ENCODE data around the gene JMJD8. TPM values are rescaled to one million over a fixed set of nuclear protein-coding genes. Genes with fewer than 3 reads are reported as not detected.

JMJD8 gene
- total and polyA plus RNA-seq, 9 of the 15 experiments (the other 6 are each of a cell fraction or from before 2014, with no cell fraction given) = 1.2 to 50.6 (median 29.3) TPM

GRCh38 chr16:728131-728889, 44.2 kb upstream of the JMJD8 start (continued):
- TF ChIP-seq, protein P1, sequence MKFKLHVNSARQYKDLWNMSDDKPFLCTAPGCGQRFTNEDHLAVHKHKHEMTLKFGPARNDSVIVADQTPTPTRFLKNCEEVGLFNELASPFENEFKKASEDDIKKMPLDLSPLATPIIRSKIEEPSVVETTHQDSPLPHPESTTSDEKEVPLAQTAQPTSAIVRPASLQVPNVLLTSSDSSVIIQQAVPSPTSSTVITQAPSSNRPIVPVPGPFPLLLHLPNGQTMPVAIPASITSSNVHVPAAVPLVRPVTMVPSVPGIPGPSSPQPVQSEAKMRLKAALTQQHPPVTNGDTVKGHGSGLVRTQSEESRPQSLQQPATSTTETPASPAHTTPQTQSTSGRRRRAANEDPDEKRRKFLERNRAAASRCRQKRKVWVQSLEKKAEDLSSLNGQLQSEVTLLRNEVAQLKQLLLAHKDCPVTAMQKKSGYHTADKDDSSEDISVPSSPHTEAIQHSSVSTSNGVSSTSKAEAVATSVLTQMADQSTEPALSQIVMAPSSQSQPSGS (CRISPR knock-in tag; IDR thresholded peaks at IDR 0.05) = peak; percentile 38; the same call in 1 of the 2 replicates
- TF ChIP-seq, protein P2, sequence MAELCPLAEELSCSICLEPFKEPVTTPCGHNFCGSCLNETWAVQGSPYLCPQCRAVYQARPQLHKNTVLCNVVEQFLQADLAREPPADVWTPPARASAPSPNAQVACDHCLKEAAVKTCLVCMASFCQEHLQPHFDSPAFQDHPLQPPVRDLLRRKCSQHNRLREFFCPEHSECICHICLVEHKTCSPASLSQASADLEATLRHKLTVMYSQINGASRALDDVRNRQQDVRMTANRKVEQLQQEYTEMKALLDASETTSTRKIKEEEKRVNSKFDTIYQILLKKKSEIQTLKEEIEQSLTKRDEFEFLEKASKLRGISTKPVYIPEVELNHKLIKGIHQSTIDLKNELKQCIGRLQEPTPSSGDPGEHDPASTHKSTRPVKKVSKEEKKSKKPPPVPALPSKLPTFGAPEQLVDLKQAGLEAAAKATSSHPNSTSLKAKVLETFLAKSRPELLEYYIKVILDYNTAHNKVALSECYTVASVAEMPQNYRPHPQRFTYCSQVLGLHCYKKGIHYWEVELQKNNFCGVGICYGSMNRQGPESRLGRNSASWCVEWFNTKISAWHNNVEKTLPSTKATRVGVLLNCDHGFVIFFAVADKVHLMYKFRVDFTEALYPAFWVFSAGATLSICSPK (IDR thresholded peaks at IDR 0.05; ENCODE audit: borderline replicate concordance) = no peak
- TF ChIP-seq KDM5B (IDR thresholded peaks at IDR 0.05; ENCODE audit: insufficient replicate concordance, low read depth, low read length) (peak; percentile 57), CLOCK (CRISPR knock-in tag; IDR thresholded peaks at IDR 0.05; ENCODE audit: borderline replicate concordance) (peak; percentile 89; the same call in 1 of the 2 replicates), LEF1 (IDR thresholded peaks at IDR 0.05) (no peak), ZMIZ1 (IDR thresholded peaks at IDR 0.05; ENCODE audit: low read depth in 2 of 2, low read length in 2 of 2) (no peak), ZNF239 (CRISPR knock-in tag; IDR thresholded peaks at IDR 0.05) (no peak), NFIC (IDR thresholded peaks at IDR 0.05) (no peak; the same call in 1 of the 2 replicates), ZNF124 (CRISPR knock-in tag; IDR thresholded peaks at IDR 0.05) (no peak; the same call in 1 of the 2 replicates), ZNF445 (CRISPR knock-in tag; IDR thresholded peaks at IDR 0.05; ENCODE audit: low read depth) (no peak)
- TF ChIP-seq, protein P3, sequence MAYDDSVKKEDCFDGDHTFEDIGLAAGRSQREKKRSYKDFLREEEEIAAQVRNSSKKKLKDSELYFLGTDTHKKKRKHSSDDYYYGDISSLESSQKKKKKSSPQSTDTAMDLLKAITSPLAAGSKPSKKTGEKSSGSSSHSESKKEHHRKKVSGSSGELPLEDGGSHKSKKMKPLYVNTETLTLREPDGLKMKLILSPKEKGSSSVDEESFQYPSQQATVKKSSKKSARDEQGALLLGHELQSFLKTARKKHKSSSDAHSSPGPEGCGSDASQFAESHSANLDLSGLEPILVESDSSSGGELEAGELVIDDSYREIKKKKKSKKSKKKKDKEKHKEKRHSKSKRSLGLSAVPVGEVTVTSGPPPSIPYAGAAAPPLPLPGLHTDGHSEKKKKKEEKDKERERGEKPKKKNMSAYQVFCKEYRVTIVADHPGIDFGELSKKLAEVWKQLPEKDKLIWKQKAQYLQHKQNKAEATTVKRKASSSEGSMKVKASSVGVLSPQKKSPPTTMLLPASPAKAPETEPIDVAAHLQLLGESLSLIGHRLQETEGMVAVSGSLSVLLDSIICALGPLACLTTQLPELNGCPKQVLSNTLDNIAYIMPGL (CRISPR knock-in tag; IDR thresholded peaks at IDR 0.05) = no peak

Measured in K562 (cell line).